Metanephros (tissue), 2 donors: ENCODE measurements around the gene HOXC6. TPM values are rescaled to one million over a fixed set of nuclear protein-coding genes. Genes with fewer than 3 reads are reported as not detected.
A peak's percentile ranks its signal among the peaks of the same experiment; 100 is the strongest.

Source experiments
- small RNA-seq: library from RNA; depleted of rRNA; stranded (forward); fragments of <200 nt; gene quantifications from one replicate; pipeline ENCODE3, GENCODE V24; 2014; ENCODE audit warnings: low replicate concordance
- total RNA-seq: library from RNA; depleted of rRNA; stranded (reverse); fragments of >200 nt; gene quantifications from one replicate; pipeline ENCODE4 v1.2.3, GENCODE V29; 2014

HOXC6 gene
- 17.0 TPM for total RNA-seq

DNA sequence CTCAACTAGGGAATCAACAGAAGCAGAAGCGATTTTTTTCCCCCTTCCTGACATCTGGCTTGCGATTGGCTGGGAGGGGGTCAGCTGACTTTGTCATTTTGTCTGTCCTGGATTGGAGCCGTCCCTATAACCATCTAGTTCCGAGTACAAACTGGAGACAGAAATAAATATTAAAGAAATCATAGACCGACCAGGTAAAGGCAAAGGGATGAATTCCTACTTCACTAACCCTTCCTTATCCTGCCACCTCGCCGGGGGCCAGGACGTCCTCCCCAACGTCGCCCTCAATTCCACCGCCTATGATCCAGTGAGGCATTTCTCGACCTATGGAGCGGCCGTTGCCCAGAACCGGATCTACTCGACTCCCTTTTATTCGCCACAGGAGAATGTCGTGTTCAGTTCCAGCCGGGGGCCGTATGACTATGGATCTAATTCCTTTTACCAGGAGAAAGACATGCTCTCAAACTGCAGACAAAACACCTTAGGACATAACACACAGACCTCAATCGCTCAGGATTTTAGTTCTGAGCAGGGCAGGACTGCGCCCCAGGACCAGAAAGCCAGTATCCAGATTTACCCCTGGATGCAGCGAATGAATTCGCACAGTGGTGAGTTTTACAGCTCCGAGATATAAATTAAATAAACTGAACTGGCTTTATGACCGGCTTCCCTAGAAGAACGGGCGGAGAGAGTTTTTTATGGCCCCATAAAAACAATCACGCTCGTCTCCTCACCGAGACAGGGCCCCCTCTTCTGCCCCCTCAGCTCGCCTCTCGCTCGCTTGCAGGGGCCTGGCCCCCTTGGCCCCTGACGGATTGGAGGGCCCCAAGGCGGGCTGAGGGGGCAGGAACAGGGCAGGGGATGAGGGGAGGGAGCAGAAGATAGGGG, at the start of gene HOXC6:
TSS of gene HOXC6 (plus strand) at position 127 of the 888 bp plus-strand sequence. CDS start at position 209, 82 bp downstream.

DNA sequence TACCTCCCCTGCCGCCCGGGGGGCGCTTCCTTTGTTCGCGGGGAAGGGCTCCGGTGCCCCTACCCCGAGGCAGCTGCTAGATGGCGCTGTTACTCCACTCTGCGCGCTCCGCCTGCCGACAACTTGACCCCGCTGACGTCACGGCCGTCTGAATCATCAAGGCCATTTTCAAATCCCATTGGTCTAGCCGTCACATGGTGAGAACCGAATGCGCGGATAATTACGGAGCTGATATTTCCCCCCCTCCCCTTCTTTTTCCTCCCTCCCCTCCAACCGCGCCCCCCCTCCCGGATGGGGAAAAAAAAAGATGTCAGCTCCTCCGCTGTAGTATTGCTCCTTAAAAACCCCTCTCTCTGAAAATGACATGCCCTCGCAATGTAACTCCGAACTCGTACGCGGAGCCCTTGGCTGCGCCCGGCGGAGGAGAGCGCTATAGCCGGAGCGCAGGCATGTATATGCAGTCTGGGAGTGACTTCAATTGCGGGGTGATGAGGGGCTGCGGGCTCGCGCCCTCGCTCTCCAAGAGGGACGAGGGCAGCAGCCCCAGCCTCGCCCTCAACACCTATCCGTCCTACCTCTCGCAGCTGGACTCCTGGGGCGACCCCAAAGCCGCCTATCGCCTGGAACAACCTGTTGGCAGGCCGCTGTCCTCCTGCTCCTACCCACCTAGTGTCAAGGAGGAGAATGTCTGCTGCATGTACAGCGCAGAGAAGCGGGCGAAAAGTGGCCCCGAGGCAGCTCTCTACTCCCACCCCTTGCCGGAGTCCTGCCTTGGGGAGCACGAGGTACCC, 43.1 kb upstream of the HOXC6 start, which contains the start of gene HOXC10:
TSS of gene HOXC10 (plus strand) at position 246 of the 791 bp plus-strand sequence. CDS start at position 360, 114 bp downstream.

DNA sequence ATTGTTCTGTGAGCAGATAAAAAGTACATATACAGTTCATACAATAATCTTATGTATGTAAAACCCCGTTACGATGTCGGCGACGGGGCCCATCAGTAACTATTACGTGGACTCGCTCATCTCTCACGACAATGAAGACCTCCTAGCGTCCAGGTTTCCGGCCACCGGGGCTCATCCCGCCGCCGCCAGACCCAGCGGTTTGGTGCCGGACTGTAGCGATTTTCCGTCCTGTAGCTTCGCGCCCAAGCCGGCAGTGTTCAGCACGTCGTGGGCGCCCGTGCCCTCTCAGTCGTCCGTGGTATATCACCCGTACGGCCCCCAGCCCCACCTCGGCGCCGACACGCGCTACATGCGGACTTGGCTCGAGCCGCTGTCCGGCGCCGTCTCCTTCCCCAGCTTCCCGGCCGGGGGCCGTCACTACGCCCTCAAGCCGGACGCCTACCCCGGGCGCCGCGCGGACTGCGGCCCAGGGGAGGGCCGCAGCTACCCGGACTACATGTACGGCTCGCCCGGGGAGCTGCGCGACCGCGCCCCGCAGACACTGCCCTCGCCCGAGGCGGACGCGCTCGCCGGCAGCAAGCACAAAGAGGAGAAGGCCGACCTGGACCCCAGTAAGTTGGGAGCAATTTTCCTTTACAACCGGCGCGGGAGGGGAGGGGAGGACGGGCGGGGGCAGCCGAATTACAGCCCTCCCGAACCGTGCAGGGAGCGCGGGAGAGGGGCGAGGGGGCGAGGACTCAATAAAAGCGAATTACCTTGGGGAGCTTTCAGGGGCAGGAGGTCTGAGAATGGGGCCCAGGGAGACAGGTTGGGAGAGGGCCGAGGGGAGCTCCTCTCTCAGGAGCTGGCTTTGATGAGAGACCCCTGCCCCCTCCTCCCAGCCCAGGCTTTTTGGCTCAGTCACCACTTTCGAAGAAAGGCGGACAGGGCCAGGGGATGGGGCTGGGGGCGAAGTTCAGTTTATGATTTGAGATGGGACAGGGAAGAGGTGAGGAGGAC, 27.8 kb upstream of the HOXC6 start, which contains the start of gene HOXC9:
TSS of gene HOXC9 (plus strand) at position 46 of the 999 bp plus-strand sequence. CDS start at position 74, 28 bp downstream.

DNA sequence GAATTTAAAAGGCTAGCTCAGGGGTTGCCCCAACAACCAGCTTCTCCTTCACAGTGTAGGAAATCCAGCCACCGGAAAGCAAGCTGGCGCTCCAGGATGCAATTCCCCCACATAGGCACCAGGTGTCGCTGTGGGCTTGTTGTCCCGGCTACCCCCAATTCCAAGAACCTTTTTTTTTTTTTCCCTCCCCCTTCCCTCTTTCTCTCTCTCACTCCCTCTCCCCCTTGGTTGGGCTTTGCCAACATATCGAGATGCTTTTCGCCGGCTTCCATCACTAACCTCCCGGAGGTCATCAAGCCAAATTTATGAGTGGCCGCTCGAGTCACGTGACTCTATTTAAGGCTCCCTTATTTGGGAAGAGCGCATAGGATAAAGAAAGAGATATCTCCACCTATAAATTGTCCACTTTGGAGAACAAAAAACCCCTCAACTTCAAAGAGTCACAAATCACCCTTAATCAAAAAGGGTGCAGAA, 4.4 kb downstream of the HOXC6 start, which contains the start of gene HOXC5:
TSS of gene HOXC5 (plus strand) at position 424 of the 474 bp plus-strand sequence. CDS start 73 bp downstream, outside the sequence.

DNA sequence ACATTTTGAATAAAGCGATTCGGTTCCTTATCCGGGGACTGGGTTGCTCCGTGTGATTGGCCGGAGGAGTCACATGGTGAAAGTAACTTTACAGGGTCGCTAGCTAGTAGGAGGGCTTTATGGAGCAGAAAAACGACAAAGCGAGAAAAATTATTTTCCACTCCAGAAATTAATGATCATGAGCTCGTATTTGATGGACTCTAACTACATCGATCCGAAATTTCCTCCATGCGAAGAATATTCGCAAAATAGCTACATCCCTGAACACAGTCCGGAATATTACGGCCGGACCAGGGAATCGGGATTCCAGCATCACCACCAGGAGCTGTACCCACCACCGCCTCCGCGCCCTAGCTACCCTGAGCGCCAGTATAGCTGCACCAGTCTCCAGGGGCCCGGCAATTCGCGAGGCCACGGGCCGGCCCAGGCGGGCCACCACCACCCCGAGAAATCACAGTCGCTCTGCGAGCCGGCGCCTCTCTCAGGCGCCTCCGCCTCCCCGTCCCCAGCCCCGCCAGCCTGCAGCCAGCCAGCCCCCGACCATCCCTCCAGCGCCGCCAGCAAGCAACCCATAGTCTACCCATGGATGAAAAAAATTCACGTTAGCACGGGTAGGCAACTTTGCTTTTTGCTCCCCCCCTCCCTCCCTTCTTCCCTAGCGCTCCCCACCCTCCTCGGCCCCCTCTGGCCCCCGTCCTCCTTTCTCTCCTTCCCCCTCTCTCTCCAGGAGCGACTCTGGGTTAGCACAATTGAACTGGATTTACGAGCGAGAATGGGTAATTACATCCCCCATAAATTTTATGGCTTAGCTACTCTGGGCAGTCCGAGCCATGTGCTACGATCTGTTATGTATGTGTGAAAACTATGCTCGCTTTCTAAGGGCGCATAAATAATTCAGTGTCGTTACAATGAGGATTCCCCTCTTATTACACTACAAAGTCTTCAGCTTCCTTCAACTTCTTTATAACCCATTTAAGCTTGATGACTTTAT, 25.8 kb downstream of the HOXC6 start, which contains the start of gene HOXC4:
TSS of gene HOXC4 (plus strand) at position 85 of the 991 bp plus-strand sequence. CDS start at position 173, 88 bp downstream.

Small RNAs within 50 kb of the gene (small RNA-seq; reads per million reads assigned to genes)
- gene HOXC5: not detected
- gene MIR196A2: 166 reads per million, percentile 98 among the genes with 10 or more reads in this experiment
- gene MIR615: 51.3 reads per million, percentile 97 among the genes with 10 or more reads in this experiment

Other genes with a start within 250 kb of the HOXC6 start
- not detected for gene HOXC13, start 89.6 kb upstream of the HOXC6 start, total RNA-seq
- not detected for gene HOXC12, start 73.5 kb upstream of the HOXC6 start, total RNA-seq
- gene HOXC11, start 55.3 kb upstream of the HOXC6 start, total RNA-seq: 1.5 TPM
- gene HOTAIR, start 53.5 kb upstream of the HOXC6 start, total RNA-seq: 0.99 TPM
- gene HOXC10, start 43.3 kb upstream of the HOXC6 start, total RNA-seq: 23.5 TPM
- gene HOXC9, start 28.3 kb upstream of the HOXC6 start, total RNA-seq: 21.5 TPM
- gene HOXC8, start 19.5 kb upstream of the HOXC6 start, total RNA-seq: 2.1 TPM
- 4.0 TPM for gene HOXC5, start 4.6 kb downstream of the HOXC6 start, total RNA-seq
- gene HOXC4, start 25.4 kb downstream of the HOXC6 start, total RNA-seq: 10.0 TPM
- 27.5 TPM for gene SMUG1, start 160.5 kb downstream of the HOXC6 start, total RNA-seq